Endothelial cell (in vitro differentiated cells): Measurements from ENCODE around the gene LAPTM4A. TPM values are rescaled to one million over a fixed set of nuclear protein-coding genes. Genes with fewer than 3 reads are reported as not detected.
"Not testable (repeated sequence)": the region's sequence is repeated elsewhere in the genome, so short reads cannot be mapped to it uniquely, and the experiment has no call there.

Experiments
- DNase-seq: peaks from one replicate; pipeline ENCODE4 v3.0.0; 2021; ENCODE audit warnings: low spot score
- H3K27ac Mint-ChIP-seq: one replicate; pipeline ENCODE4 v1.8.0; 2021; ENCODE audit warnings: mixed read lengths, inconsistent platforms; ENCODE audit not compliant: unreplicated experiment
- H3K27me3 Mint-ChIP-seq: one replicate; pipeline ENCODE4 v1.8.0; 2021; ENCODE audit warnings: mild to moderate bottlenecking, moderate library complexity, mixed read lengths, inconsistent platforms; ENCODE audit not compliant: unreplicated experiment
- H3K36me3 Mint-ChIP-seq: one replicate; pipeline ENCODE4 v1.8.0; 2021; ENCODE audit warnings: mild to moderate bottlenecking, low read depth, mixed read lengths, inconsistent platforms; ENCODE audit not compliant: unreplicated experiment
- H3K4me1 Mint-ChIP-seq: one replicate; pipeline ENCODE4 v1.8.0; 2021; ENCODE audit warnings: mild to moderate bottlenecking, mixed read lengths, inconsistent platforms; ENCODE audit not compliant: unreplicated experiment
- H3K4me3 Mint-ChIP-seq: one replicate; pipeline ENCODE4 v1.8.0; 2021; ENCODE audit warnings: mild to moderate bottlenecking, mixed read lengths, inconsistent platforms; ENCODE audit not compliant: unreplicated experiment
- H3K9me3 Mint-ChIP-seq: one replicate; pipeline ENCODE4 v1.8.0; 2021; ENCODE audit warnings: mixed read lengths, inconsistent platforms; ENCODE audit not compliant: unreplicated experiment
- CTCF ChIP-seq: fragments of 200-600 bp; sonication (generic); IDR thresholded peaks from one replicate; pipeline ENCODE4 v1.5.0; 2021; ENCODE audit warnings: antibody characterized with exemption; ENCODE audit not compliant: unreplicated experiment
- total RNA-seq: library from RNA; stranded (reverse); fragmentation: NEBNext Ultra II Directional; extraction: Animal tissue kit (Norgen Biotek cat#: 25700); gene quantifications from one replicate; pipeline ENCODE4 v1.2.1, GENCODE V29; 2021; ENCODE audit not compliant: unreplicated experiment

The LAPTM4A gene
- total RNA-seq, 1 donor from 2014 or later: 264 TPM

GRCh38 chr2:20048488-20049448, 2.7 kb downstream of the LAPTM4A start:
- Mint-ChIP-seq H3K4me3 (no peak overlapping the region), H3K4me1 (peaks cover 45% of the 10 kb centered on the region), H3K36me3 (peaks cover 8% of the 10 kb centered on the region), H3K9me3 (no peaks in the 10 kb centered on the region), H3K27me3 (peaks cover 4% of the 10 kb centered on the region), H3K27ac (no peak overlapping the region)
- DNase-seq: no peak
- no peak for TF ChIP-seq CTCF

DNA sequence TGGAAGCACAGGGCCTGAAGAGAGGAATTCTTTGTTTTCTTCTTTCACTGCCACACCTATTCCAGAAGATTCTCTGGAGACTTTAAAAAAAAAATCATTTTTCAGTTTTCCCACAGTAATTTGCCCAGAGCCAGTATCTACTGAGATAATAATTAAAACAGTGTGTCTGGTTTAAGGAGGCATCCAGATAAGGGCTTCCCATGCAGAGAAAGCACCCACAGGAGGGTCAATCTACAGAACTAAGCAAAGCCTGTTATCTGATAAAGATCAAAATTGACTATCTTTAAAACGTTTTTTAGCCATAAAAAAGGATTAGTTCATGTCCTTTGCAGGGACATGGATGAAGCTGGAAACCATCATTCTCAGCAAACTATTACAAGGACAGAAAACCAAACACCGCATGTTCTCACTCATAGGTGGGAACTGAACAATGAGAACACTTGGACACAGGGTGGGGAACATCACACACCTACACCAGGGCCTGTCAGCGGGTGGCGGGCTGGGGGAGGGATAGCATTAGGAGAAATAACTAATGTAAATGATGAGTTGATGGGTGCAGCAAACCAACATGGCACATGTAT, 5.6 kb downstream of the LAPTM4A start:
- H3K27me3 Mint-ChIP-seq, H3K36me3 Mint-ChIP-seq, H3K27ac Mint-ChIP-seq, H3K4me3 Mint-ChIP-seq, H3K9me3 Mint-ChIP-seq, DNase-seq: not testable (repeated sequence)
- H3K4me1 Mint-ChIP-seq: peaks cover 61% of the 10 kb centered on the region

DNA sequence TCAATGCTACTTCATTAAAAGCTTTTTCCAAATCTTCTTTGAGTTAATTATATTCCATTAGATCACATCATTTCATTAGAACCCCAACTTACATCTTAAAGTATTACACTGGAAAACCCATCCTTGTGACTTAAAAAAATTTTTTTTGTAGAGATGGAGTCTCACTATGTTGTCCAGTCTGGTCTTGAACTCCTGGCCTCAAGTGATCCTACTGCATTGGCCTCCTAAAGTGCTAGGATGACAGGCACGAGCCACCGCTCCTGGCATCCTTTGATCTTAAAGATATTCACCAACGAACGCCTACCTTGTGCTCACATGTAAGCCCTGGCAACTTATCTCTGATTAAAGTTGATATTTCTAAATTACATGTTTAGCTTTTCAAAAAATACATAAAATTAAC, 6.7 kb downstream of the LAPTM4A start:
- Mint-ChIP-seq H3K4me3 (peak overlapping the region; percentile 62), H3K36me3 (peaks cover 8% of the 10 kb centered on the region), H3K9me3 (no peaks in the 10 kb centered on the region), H3K27ac (peak overlapping the region; percentile 88), H3K27me3 (no peaks in the 10 kb centered on the region), H3K4me1 (peaks cover 53% of the 10 kb centered on the region)
- no peak for DNase-seq
- TF ChIP-seq CTCF: no peak

- Mint-ChIP-seq H3K9me3 (no peaks in the 10 kb centered on the region), H3K4me3 (peak overlapping the region; percentile 47)
Measured at GRCh38 chr2:20042531-20042930, 8.9 kb downstream of the LAPTM4A start.

More at GRCh38 chr2:20042531-20042930, 8.9 kb downstream of the LAPTM4A start:
- Mint-ChIP-seq H3K27ac (peak overlapping the region; percentile 64), H3K36me3 (peaks cover 12% of the 10 kb centered on the region), H3K4me1 (peaks cover 37% of the 10 kb centered on the region), H3K27me3 (no peaks in the 10 kb centered on the region)
- no peak for TF ChIP-seq CTCF
- no peak for DNase-seq
